MCF 10A (cell line): ENCODE results near the gene TSPAN2. TPM values are rescaled to one million over a fixed set of nuclear protein-coding genes. Genes with fewer than 3 reads are reported as not detected.
"Not testable (repeated sequence)": the region's sequence is repeated elsewhere in the genome, so short reads cannot be mapped to it uniquely, and the experiment has no call there.

ENCODE experiments used
- BruUV-seq: library from RNA; stranded (reverse); fragments of 400-500 nt; replicated peaks from 2 replicates; lab custom pipeline; 2021; lab: Mats Ljungman, UMichigan
- CTCF ChIA-PET: fragments of 300-600 bp; sonication (Branson Sonifier 250); formaldehyde crosslinking; extraction: SDS; loops from one replicate; lab custom pipeline; 2021; ENCODE audit warnings: antibody characterized with exemption, inconsistent platforms; lab: Yijun Ruan, JAX
- POLR2A ChIA-PET: fragments of 300-600, 350-650 bp; sonication (Branson Sonifier 250); formaldehyde crosslinking; extraction: SDS; loops from one replicate; lab custom pipeline; 2020; ENCODE audit warnings: antibody characterized with exemption, inconsistent platforms; lab: Yijun Ruan, JAX
- DNase-seq: peaks from one replicate; pipeline ENCODE4 v3.0.0-alpha.2; 2018; ENCODE audit not compliant: unreplicated experiment
- H3K27ac Mint-ChIP-seq: one replicate; pipeline ENCODE4 v1.8.0; 2022; ENCODE audit warnings: mild to moderate bottlenecking, low read depth, mixed read lengths; ENCODE audit not compliant: unreplicated experiment
- H3K27me3 Mint-ChIP-seq: one replicate; pipeline ENCODE4 v1.8.0; 2022; ENCODE audit warnings: mixed read lengths; ENCODE audit not compliant: insufficient read depth, unreplicated experiment
- H3K36me3 Mint-ChIP-seq: one replicate; pipeline ENCODE4 v1.8.0; 2022; ENCODE audit warnings: mild to moderate bottlenecking, moderate library complexity, mixed read lengths; ENCODE audit not compliant: insufficient read depth, unreplicated experiment
- H3K4me1 Mint-ChIP-seq: one replicate; pipeline ENCODE4 v1.8.0; 2022; ENCODE audit warnings: mixed read lengths; ENCODE audit not compliant: insufficient read depth, unreplicated experiment
- H3K4me3 Mint-ChIP-seq: one replicate; pipeline ENCODE4 v1.8.0; 2022; ENCODE audit warnings: mild to moderate bottlenecking, moderate library complexity, mixed read lengths; ENCODE audit not compliant: unreplicated experiment
- H3K9me3 Mint-ChIP-seq: one replicate; pipeline ENCODE4 v1.8.0; 2022; ENCODE audit warnings: mixed read lengths; ENCODE audit not compliant: unreplicated experiment
- CTCF ChIP-seq: fragments of 200-600 bp; IDR thresholded peaks from one replicate; pipeline ENCODE4 v1.8.0; 2022; ENCODE audit warnings: antibody characterized with exemption, mild to moderate bottlenecking; ENCODE audit not compliant: unreplicated experiment
- intact Hi-C: fragments of 100-400 bp; cut with micrococcal nuclease; formaldehyde crosslinking; loops from 2 replicates; pipeline ENCODE4 v1.14.1; 2022
- total RNA-seq: library from RNA; stranded (reverse); gene quantifications from 2 replicates; pipeline ENCODE4 v1.2.3, GENCODE V29; 2022

The TSPAN2 gene
- total RNA-seq, 1 experiment from 2014 or later: 0.42 TPM

GRCh38 chr1:115021145-115021544 lies 68.2 kb downstream of the TSPAN2 start:
- intact Hi-C loops: no loop called here
- no TSS peak for BruUV-seq
- no peak for DNase-seq
- no peak overlapping the region for H3K4me3 Mint-ChIP-seq
- peaks cover 8% of the 10 kb centered on the region for H3K9me3 Mint-ChIP-seq
- H3K27me3 Mint-ChIP-seq: peaks cover 61% of the 10 kb centered on the region
- H3K36me3 Mint-ChIP-seq: no peaks in the 10 kb centered on the region
- CTCF ChIA-PET: interaction anchor here (0.6 kb wide), 1 partner anchor 13 kb away, joined by 3 read pairs; no protein-coding TSS in a partner anchor
- POLR2A ChIA-PET: interaction anchor here (0.7 kb wide), 1 partner anchor 587 kb away, joined by 3 read pairs; no protein-coding TSS in a partner anchor
- H3K27ac Mint-ChIP-seq: no peak overlapping the region
- H3K4me1 Mint-ChIP-seq: no peaks in the 10 kb centered on the region
- no peak for TF ChIP-seq CTCF

- intact Hi-C loops, H3K9me3 Mint-ChIP-seq: not testable (repeated sequence)
- H3K27me3 Mint-ChIP-seq: peaks cover 49% of the 10 kb centered on the region
Measured at GRCh38 chr1:115019549-115019948, 69.8 kb downstream of the TSPAN2 start.

GRCh38 chr1:115013792-115014191 lies 75.5 kb downstream of the TSPAN2 start:
- no peak for TF ChIP-seq CTCF

More at GRCh38 chr1:115019549-115019948, 69.8 kb downstream of the TSPAN2 start:
- CTCF ChIA-PET, H3K36me3 Mint-ChIP-seq, BruUV-seq, H3K27ac Mint-ChIP-seq, DNase-seq, H3K4me3 Mint-ChIP-seq, H3K4me1 Mint-ChIP-seq, POLR2A ChIA-PET: not testable (repeated sequence)

GRCh38 chr1:115012434-115012833 lies 76.9 kb downstream of the TSPAN2 start:
- ChIA-PET CTCF (no interaction called here), POLR2A (no interaction called here)
- no peak for DNase-seq
- intact Hi-C loops: no loop called here
- Mint-ChIP-seq H3K9me3 (no peaks in the 10 kb centered on the region), H3K27me3 (no peaks in the 10 kb centered on the region), H3K27ac (no peak overlapping the region), H3K36me3 (no peaks in the 10 kb centered on the region), H3K4me1 (no peaks in the 10 kb centered on the region), H3K4me3 (no peak overlapping the region)
- no peak for TF ChIP-seq CTCF
- no TSS peak for BruUV-seq

More at GRCh38 chr1:115013792-115014191, 75.5 kb downstream of the TSPAN2 start:
- ChIA-PET POLR2A (no interaction called here), CTCF (interaction anchor here (0.8 kb wide), 1 partner anchor 28 kb away, joined by 3 read pairs; no protein-coding TSS in a partner anchor)
- no TSS peak for BruUV-seq
- H3K9me3 Mint-ChIP-seq: peaks cover 5% of the 10 kb centered on the region
- H3K27me3 Mint-ChIP-seq: peaks cover 7% of the 10 kb centered on the region
- H3K4me1 Mint-ChIP-seq: no peaks in the 10 kb centered on the region
- no peak for DNase-seq
- H3K27ac Mint-ChIP-seq: no peak overlapping the region
- no peak overlapping the region for H3K4me3 Mint-ChIP-seq
- intact Hi-C loops: no loop called here
- H3K36me3 Mint-ChIP-seq: no peaks in the 10 kb centered on the region

- intact Hi-C loops: no loop called here
- BruUV-seq: no TSS peak
- Mint-ChIP-seq H3K27me3 (no peaks in the 10 kb centered on the region), H3K27ac (no peak overlapping the region), H3K9me3 (no peaks in the 10 kb centered on the region), H3K4me3 (no peak overlapping the region), H3K4me1 (no peaks in the 10 kb centered on the region), H3K36me3 (no peaks in the 10 kb centered on the region)
- no peak for TF ChIP-seq CTCF
- ChIA-PET CTCF (no interaction called here), POLR2A (no interaction called here)
- no peak for DNase-seq
Measured at GRCh38 chr1:115012006-115012405, 77.3 kb downstream of the TSPAN2 start.
